Breast epithelium (tissue), 4 donors: ENCODE results near the gene CXCR6. TPM values are rescaled to one million over a fixed set of nuclear protein-coding genes. Genes with fewer than 3 reads are reported as not detected.

Source experiments
- DNase-seq, 2 donors: peaks; one replicate each; pipeline ENCODE4 v3.0.0-alpha.2; 2019; ENCODE audit warnings: low spot score in 2 of 2
- H3K27ac ChIP-seq, 2 donors: fragments of 200-600 bp; sonication (generic) in 1 of 2; one replicate each; pipeline ENCODE4 v1.5.1; 2016 to 2019; ENCODE audit warnings: mild to moderate bottlenecking in 1 of 2
- H3K27me3 ChIP-seq, 2 donors: fragments of 200-600 bp; sonication (generic) in 1 of 2; one replicate each; pipeline versions ENCODE4 v1.5.1 to v1.6.0; 2017 to 2019; ENCODE audit warnings: control low read depth in 1 of 2, mild to moderate bottlenecking in 1 of 2
- H3K36me3 ChIP-seq: fragments of 200-600 bp; one replicate; pipeline ENCODE4 v1.5.1; 2019
- H3K4me1 ChIP-seq, 2 donors: fragments of 200-600 bp; sonication (generic); one replicate each; pipeline ENCODE4 v1.5.1; 2016 to 2019; ENCODE audit warnings: control low read depth in 1 of 2
- H3K4me3 ChIP-seq, 3 donors: fragments of 200-600 bp; sonication (generic); 1 replicate in 2 of 3; 2 replicates in 1 of 3; pipeline ENCODE4 v1.5.1; 2016 to 2019; ENCODE audit warnings: mild to moderate bottlenecking in 3 of 3, moderate library complexity in 2 of 3
- H3K9me3 ChIP-seq, 2 donors: fragments of 200-600 bp; sonication (generic) in 1 of 2; one replicate each; pipeline ENCODE4 v1.5.1; 2016 to 2019; ENCODE audit warnings: control low read depth in 1 of 2
- CTCF ChIP-seq, 3 donors: fragments of 450-650 bp; IDR thresholded peaks; one replicate each; pipeline ENCODE4 v1.5.1; 2016 to 2017; ENCODE audit warnings: antibody characterized with exemption in 3 of 3, mild to moderate bottlenecking in 3 of 3, moderate library complexity in 3 of 3
- POLR2A ChIP-seq: fragments of 450-650 bp; IDR thresholded peaks from one replicate; pipeline ENCODE4 v1.6.1; 2016; ENCODE audit warnings: antibody characterized with exemption, mild to moderate bottlenecking, moderate library complexity
- POLR2AphosphoS5 ChIP-seq, 3 donors: sonication (generic); formaldehyde crosslinking; IDR thresholded peaks; one replicate each; pipeline ENCODE4 v1.6.1; 2017; ENCODE audit warnings: antibody characterized with exemption in 3 of 3
- intact Hi-C: fragments of 100-400 bp; cut with DNase I; formaldehyde crosslinking; loops from one replicate; pipeline ENCODE4 v1.15.1; 2023; ENCODE audit warnings: low total_unique reads
- total RNA-seq, 3 donors: library from RNA; depleted of rRNA; stranded (reverse); fragments of >200 nt; gene quantifications; one replicate each; pipeline ENCODE4 v1.1.0, GENCODE V29; 2016

The CXCR6 gene
- total RNA-seq, 3 donors from 2014 or later: 0.64 to 4.5 (median 4.3) TPM

DNA sequence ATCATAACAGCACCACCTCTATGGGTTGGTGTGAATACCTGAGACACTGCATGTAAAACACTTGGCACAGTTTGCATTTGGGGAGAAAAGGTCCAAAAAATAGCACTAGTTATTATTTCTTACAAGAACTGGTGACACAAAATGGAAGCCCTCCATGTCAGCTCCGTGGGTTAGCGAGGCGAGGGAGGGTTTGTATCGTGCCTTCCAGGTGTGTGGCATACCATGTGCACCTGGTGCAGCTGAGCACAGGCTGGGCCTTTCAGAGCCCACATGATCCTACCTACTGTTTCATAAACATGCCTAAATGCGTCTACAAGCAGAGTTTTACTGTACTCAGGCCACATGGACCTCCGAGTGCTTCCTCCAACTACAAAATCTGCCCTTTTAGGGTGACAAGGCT lies 5.6 kb downstream of the CXCR6 start:
- Histone ChIP-seq H3K4me3 (no peak overlapping the region), H3K4me1 (no peaks in the 10 kb centered on the region), H3K27me3 (no peaks in the 10 kb centered on the region), H3K27ac (no peak overlapping the region), H3K36me3 (peaks cover 13% of the 10 kb centered on the region), H3K9me3 (no peaks in the 10 kb centered on the region)
- no peak for DNase-seq
- TF ChIP-seq CTCF (IDR thresholded peaks at IDR 0.05): no peak
- no peak for TF ChIP-seq POLR2A
- no peak for TF ChIP-seq POLR2AphosphoS5 (IDR thresholded peaks at IDR 0.05)
- intact Hi-C loops: no loop called here

DNA sequence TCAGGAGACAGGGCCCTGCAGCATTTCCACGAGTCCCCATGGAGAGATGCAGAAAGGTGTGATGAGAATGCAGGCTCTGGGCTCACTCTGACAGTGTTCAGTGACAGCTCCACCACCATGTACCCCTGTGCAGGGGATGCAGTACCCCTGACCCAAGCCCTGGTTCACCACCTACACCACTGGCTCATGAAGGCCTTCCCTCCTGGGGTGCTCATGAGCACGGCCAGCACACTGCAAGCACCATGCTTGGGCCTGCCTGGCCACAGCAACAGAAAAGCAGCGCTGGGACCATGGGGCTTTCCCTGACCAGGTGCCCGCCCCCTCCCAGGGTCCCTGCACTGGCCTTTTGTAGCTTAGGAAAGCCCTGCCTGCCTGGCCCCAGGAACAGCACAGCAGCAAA lies 6.2 kb downstream of the CXCR6 start:
- DNase-seq: no peak
- intact Hi-C loops: no loop called here
- H3K27ac ChIP-seq: peak overlapping the region in 1 of 2 donors; percentile 16
- no peak overlapping the region for H3K4me3 ChIP-seq
- TF ChIP-seq POLR2AphosphoS5 (IDR thresholded peaks at IDR 0.05) (no peak), CTCF (IDR thresholded peaks at IDR 0.05) (no peak), POLR2A (no peak)
- H3K9me3 ChIP-seq: no peaks in the 10 kb centered on the region
- no peaks in the 10 kb centered on the region for H3K27me3 ChIP-seq
- no peaks in the 10 kb centered on the region for H3K4me1 ChIP-seq
- peaks cover 14% of the 10 kb centered on the region for H3K36me3 ChIP-seq

GRCh38 chr3:45950131-45950530 lies 6.9 kb downstream of the CXCR6 start:
- Histone ChIP-seq H3K9me3 (no peaks in the 10 kb centered on the region), H3K4me1 (no peaks in the 10 kb centered on the region), H3K4me3 (no peak overlapping the region), H3K27ac (peak overlapping the region in 1 of 2 donors; percentile 16), H3K36me3 (peaks cover 21% of the 10 kb centered on the region), H3K27me3 (no peaks in the 10 kb centered on the region)
- intact Hi-C loops: no loop called here
- DNase-seq: no peak
- TF ChIP-seq POLR2A (no peak), CTCF (IDR thresholded peaks at IDR 0.05) (no peak), POLR2AphosphoS5 (IDR thresholded peaks at IDR 0.05) (no peak)

GRCh38 chr3:45950686-45951600 lies 7.7 kb downstream of the CXCR6 start:
- H3K4me3 ChIP-seq: no peak overlapping the region
- intact Hi-C loops: no loop called here
- TF ChIP-seq POLR2A (no peak), CTCF (IDR thresholded peaks at IDR 0.05) (no peak), POLR2AphosphoS5 (IDR thresholded peaks at IDR 0.05) (no peak)
- no peak for DNase-seq
- no peaks in the 10 kb centered on the region for H3K27me3 ChIP-seq
- peaks cover 21% of the 10 kb centered on the region for H3K36me3 ChIP-seq
- H3K9me3 ChIP-seq: no peaks in the 10 kb centered on the region
- H3K27ac ChIP-seq: peak overlapping the region in 1 of 2 donors; percentile 16
- H3K4me1 ChIP-seq: no peaks in the 10 kb centered on the region

- H3K36me3 ChIP-seq: peaks cover 20% of the 10 kb centered on the region
- TF ChIP-seq POLR2A: no peak
- no peak for TF ChIP-seq CTCF (IDR thresholded peaks at IDR 0.05)
- TF ChIP-seq POLR2AphosphoS5 (IDR thresholded peaks at IDR 0.05): no peak
Measured at GRCh38 chr3:45951946-45952345, 8.7 kb downstream of the CXCR6 start.

More at GRCh38 chr3:45951946-45952345, 8.7 kb downstream of the CXCR6 start:
- Histone ChIP-seq H3K27me3 (no peaks in the 10 kb centered on the region), H3K9me3 (no peaks in the 10 kb centered on the region), H3K4me3 (no peak overlapping the region), H3K27ac (no peak overlapping the region), H3K4me1 (no peaks in the 10 kb centered on the region)
- no peak for DNase-seq
- intact Hi-C loops: no loop called here
